Naive thymus-derived CD8-positive, alpha-beta T cell (primary cell): ENCODE measurements around the gene WIPF3. TPM values are rescaled to one million over a fixed set of nuclear protein-coding genes. Genes with fewer than 3 reads are reported as not detected.
"Not testable (repeated sequence)": the region's sequence is repeated elsewhere in the genome, so short reads cannot be mapped to it uniquely, and the experiment has no call there.

Experiments used
- ATAC-seq, 2 donors: fragments of 150-1000 bp; cut with Tn5 transposase in 1 of 2; sonication (Bioruptor Pico), chemical (Tn5 transposase) in 1 of 2; 1 replicate in 1 of 2; 2 replicates in 1 of 2; pipeline ENCODE4 v1.10.0; 2021; ENCODE audit warnings: mild to moderate bottlenecking in 2 of 2, moderate library complexity in 2 of 2
- POLR2A ChIA-PET: fragments of 350-600 bp; sonication (Branson Sonifier 250); formaldehyde crosslinking; loops from one replicate; lab custom pipeline; 2021; ENCODE audit warnings: antibody characterized with exemption; lab: Charles Lee
- DNase-seq, 10 donors: peaks; one replicate each; pipeline versions ENCODE4 v3.0.0 to v3.0.0-alpha.2; 2020 to 2022
- H3K27ac Mint-ChIP-seq, 10 donors: one replicate each; pipeline ENCODE4 v1.8.0; 2020 to 2022; ENCODE audit warnings: mild to moderate bottlenecking in 10 of 10, mixed read lengths in 10 of 10, moderate library complexity in 4 of 10, inconsistent platforms in 1 of 10
- H3K27me3 Mint-ChIP-seq, 5 donors: one replicate each; pipeline ENCODE4 v1.8.0; 2021 to 2022; ENCODE audit warnings: mixed read lengths in 5 of 5
- H3K36me3 Mint-ChIP-seq, 3 donors: one replicate each; pipeline ENCODE4 v1.8.0; 2020 to 2022; ENCODE audit warnings: mixed read lengths in 3 of 3, mild to moderate bottlenecking in 2 of 3, inconsistent platforms in 1 of 3
- H3K4me1 Mint-ChIP-seq, 4 donors: one replicate each; pipeline ENCODE4 v1.8.0; 2021 to 2022; ENCODE audit warnings: mixed read lengths in 4 of 4
- H3K4me3 Mint-ChIP-seq, 10 donors: one replicate each; pipeline ENCODE4 v1.8.0; 2020 to 2022; ENCODE audit warnings: mild to moderate bottlenecking in 10 of 10, mixed read lengths in 10 of 10, moderate library complexity in 6 of 10, inconsistent platforms in 1 of 10
- H3K9me3 Mint-ChIP-seq, 9 donors: one replicate each; pipeline ENCODE4 v1.8.0; 2020 to 2022; ENCODE audit warnings: mixed read lengths in 9 of 9, mild to moderate bottlenecking in 3 of 9, inconsistent platforms in 1 of 9, moderate library complexity in 1 of 9
- polyA plus RNA-seq, 3 donors: library from polyadenylated mRNA; unstranded; fragments of 300-500 nt; fragmentation: Illumina TruSeq; gene quantifications; one replicate each; pipeline ENCODE4 v1.2.3, GENCODE V29; 2021
- total RNA-seq, 8 experiments: library from RNA in 2 of 8; stranded (reverse) in 2 of 8; gene quantifications; one replicate each; pipeline ENCODE4 v1.2.3 and lab custom pipeline; 2021 to 2026

WIPF3 gene
- total and polyA plus RNA-seq, 5 experiments from 2014 or later, result 0.05 to 0.10 TPM; not detected in 3

DNA sequence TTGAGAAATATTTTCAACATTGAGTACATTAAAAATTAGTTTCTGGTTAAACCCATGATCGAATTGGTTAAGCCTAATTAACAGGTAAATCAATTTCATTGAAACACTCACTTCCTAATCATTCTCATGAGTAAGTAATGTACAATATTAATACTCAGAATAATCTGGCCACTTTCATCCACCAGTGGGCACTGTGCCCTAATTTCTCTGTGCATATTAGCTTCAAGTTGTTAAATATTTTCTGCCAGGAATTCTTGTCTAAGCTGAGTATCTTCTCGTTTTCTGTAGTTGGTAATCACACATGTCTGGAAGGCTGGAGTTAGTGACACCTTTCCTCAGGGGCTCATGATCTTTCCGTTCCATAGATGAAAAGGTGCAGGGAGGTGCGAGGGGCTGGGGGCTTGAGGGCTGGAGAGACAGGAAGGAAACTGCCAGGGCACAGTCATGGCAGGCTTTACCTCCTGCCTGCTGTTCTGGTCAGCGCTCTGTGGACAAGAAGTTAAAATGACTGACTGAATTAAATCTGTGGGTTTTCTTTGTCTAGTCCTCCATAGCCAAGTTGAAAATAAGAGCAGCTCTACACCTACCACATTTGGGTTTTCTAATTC, 71.9 kb downstream of the WIPF3 start:
- DNase-seq, result peak in 4 of 10 donors; percentile 24 to 65 (median 28)
- Mint-ChIP-seq H3K27ac (no peak overlapping the region), H3K4me1 (peaks cover 7 to 21% (median 13%) of the 10 kb centered on the region in 4 donors), H3K27me3 (peaks cover 0 to 10% (median 4%) of the 10 kb centered on the region in 5 donors), H3K9me3 (no peaks in the 10 kb centered on the region), H3K4me3 (no peak overlapping the region), H3K36me3 (no peaks in the 10 kb centered on the region)
- POLR2A ChIA-PET, result no interaction called here
- ATAC-seq, result no peak

DNA sequence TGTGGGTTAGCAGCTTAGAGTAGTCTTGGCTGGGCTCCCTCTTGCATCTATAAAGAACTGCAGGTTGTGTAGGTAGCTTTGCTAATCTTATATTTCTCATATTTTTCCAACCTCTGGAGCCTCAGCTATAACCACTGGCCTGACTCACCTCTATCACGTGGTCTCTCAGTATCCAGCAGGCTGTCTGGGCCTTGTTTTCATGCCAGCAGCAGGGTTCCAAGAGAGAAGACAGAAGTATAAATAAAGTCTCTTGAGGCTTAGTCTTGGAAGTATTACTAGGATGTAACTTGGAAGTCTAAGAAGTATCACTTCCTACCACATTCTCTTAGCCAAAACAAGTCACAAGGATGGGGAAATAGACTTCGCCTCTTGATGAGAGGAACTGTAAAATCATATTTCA, 73.3 kb downstream of the WIPF3 start:
- H3K27ac Mint-ChIP-seq, result no peak overlapping the region
- no peak overlapping the region for H3K4me3 Mint-ChIP-seq
- no peak for DNase-seq
- no peaks in the 10 kb centered on the region for H3K9me3 Mint-ChIP-seq
- H3K27me3 Mint-ChIP-seq, result peaks cover 0 to 10% (median 4%) of the 10 kb centered on the region in 5 donors
- POLR2A ChIA-PET, result interaction anchor here (0.6 kb wide), 1 partner anchor 182 kb away, joined by 3 read pairs; no protein-coding TSS in a partner anchor
- H3K36me3 Mint-ChIP-seq, result no peaks in the 10 kb centered on the region
- peaks cover 9 to 24% (median 17%) of the 10 kb centered on the region in 4 donors for H3K4me1 Mint-ChIP-seq
- no peak for ATAC-seq

DNA sequence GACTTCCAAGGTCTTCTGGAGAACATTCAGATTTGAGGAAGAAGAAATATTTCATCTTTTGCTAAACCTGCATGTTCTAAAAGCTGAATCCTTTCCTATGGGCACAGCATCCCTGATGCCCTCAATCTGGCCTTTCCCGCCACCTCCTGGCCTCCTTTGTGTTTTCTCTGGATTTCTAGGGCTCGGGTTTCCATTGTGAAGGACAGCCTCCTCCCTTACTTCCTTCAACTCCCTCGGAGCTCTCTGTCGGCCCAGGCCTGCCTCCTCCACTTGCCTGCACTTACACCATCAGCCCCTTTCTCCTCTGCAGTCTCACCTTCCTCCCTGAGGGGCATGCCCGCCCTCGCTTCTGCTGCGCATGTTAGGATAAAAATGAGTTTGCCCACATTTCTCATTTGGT, 75.4 kb downstream of the WIPF3 start:
- no peak for DNase-seq
- Mint-ChIP-seq H3K9me3 (no peaks in the 10 kb centered on the region), H3K36me3 (no peaks in the 10 kb centered on the region), H3K27me3 (peaks cover 0 to 9% (median 4%) of the 10 kb centered on the region in 5 donors), H3K4me3 (no peak overlapping the region), H3K27ac (peak overlapping the region in 1 of 10 donors; percentile 12), H3K4me1 (peaks cover 9 to 24% (median 20%) of the 10 kb centered on the region in 4 donors)
- no peak for ATAC-seq
- POLR2A ChIA-PET, result no interaction called here

GRCh38 chr7:29882481-29882880, 76.2 kb downstream of the WIPF3 start:
- H3K9me3 Mint-ChIP-seq, result no peaks in the 10 kb centered on the region
- peak overlapping the region in 7 of 10 donors; percentile 20 to 72 (median 61) for H3K4me3 Mint-ChIP-seq
- no peaks in the 10 kb centered on the region for H3K36me3 Mint-ChIP-seq
- H3K27me3 Mint-ChIP-seq, result peaks cover 0 to 9% (median 5%) of the 10 kb centered on the region in 5 donors
- POLR2A ChIA-PET, result no interaction called here
- DNase-seq (peak in 3 of 10 donors; percentile 9 to 32 (median 11)), ATAC-seq (peak; percentile 56 to 57)
- peak overlapping the region in 5 of 10 donors; percentile 13 to 60 (median 35) for H3K27ac Mint-ChIP-seq
- peaks cover 9 to 24% (median 20%) of the 10 kb centered on the region in 4 donors for H3K4me1 Mint-ChIP-seq

GRCh38 chr7:29883462-29884398, 77.4 kb downstream of the WIPF3 start:
- peak in 3 of 10 donors; percentile 5 to 61 (median 7) for DNase-seq
- H3K27me3 Mint-ChIP-seq, result peaks cover 0 to 9% (median under 1%) of the 10 kb centered on the region in 5 donors
- H3K27ac Mint-ChIP-seq, result peak overlapping the region in 2 of 10 donors; percentile 25 to 60
- peak overlapping the region; percentile 46 to 72 (median 66) for H3K4me3 Mint-ChIP-seq
- H3K4me1 Mint-ChIP-seq, result peaks cover 6 to 20% (median 18%) of the 10 kb centered on the region in 4 donors
- POLR2A ChIA-PET, result no interaction called here
- peak; percentile 14 to 39 for ATAC-seq
- no peaks in the 10 kb centered on the region for H3K9me3 Mint-ChIP-seq
- H3K36me3 Mint-ChIP-seq, result no peaks in the 10 kb centered on the region

- peak overlapping the region in 6 of 10 donors; percentile 5 to 78 (median 36) for H3K27ac Mint-ChIP-seq
- ATAC-seq (peak; percentile 64 to 77), DNase-seq (peak in 5 of 10 donors; percentile 1 to 30 (median 13))
- no peaks in the 10 kb centered on the region for H3K36me3 Mint-ChIP-seq
- peak overlapping the region; percentile 37 to 72 (median 64) for H3K4me3 Mint-ChIP-seq
- peaks cover 6 to 20% (median 18%) of the 10 kb centered on the region in 4 donors for H3K4me1 Mint-ChIP-seq
- no peaks in the 10 kb centered on the region for H3K9me3 Mint-ChIP-seq
- POLR2A ChIA-PET, result no interaction called here
- H3K27me3 Mint-ChIP-seq, result peaks cover 0 to 9% (median 0%) of the 10 kb centered on the region in 5 donors
Observed at GRCh38 chr7:29884399-29885272, 78.3 kb downstream of the WIPF3 start.

DNA sequence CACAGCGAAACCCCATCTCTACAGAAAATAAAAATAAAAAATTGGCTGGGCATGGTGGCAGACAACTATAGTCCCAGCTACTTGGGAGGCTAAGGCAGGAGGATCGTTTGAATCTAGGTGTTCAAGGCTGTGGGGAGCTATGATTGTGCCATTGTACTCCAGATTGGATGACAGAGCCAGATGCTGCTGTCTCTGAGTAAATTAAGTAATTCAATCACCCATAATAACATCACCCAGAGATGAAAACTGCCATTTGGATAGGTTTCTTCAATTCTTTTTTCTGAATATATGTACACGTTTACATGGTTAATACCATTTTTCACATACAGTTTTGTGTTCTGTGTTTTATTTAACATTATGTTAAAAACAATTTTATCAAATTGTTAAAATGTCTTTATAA, 79.3 kb downstream of the WIPF3 start:
- Mint-ChIP-seq H3K27ac (peak overlapping the region in 2 of 10 donors; percentile 7 to 37), H3K36me3 (no peaks in the 10 kb centered on the region), H3K4me1 (peaks cover 6 to 20% (median 18%) of the 10 kb centered on the region in 4 donors), H3K27me3 (peaks cover 0 to 9% (median 0%) of the 10 kb centered on the region in 5 donors), H3K9me3 (no peaks in the 10 kb centered on the region), H3K4me3 (no peak overlapping the region)
- POLR2A ChIA-PET, result no interaction called here
- no peak for DNase-seq
- no peak for ATAC-seq

- no peak overlapping the region for H3K4me3 Mint-ChIP-seq
- H3K36me3 Mint-ChIP-seq, result no peaks in the 10 kb centered on the region
- ATAC-seq (no peak), DNase-seq (no peak)
- POLR2A ChIA-PET, result interaction anchor here (0.6 to 0.7 kb wide), 2 partner anchors 11 to 706 kb away, joined by 4 read pairs; no protein-coding TSS in a partner anchor
- peaks cover 6 to 18% (median 17%) of the 10 kb centered on the region in 4 donors for H3K4me1 Mint-ChIP-seq
- H3K27ac Mint-ChIP-seq, result no peak overlapping the region
- H3K27me3 Mint-ChIP-seq, result peaks cover 0 to 6% (median 1%) of the 10 kb centered on the region in 5 donors
- no peaks in the 10 kb centered on the region for H3K9me3 Mint-ChIP-seq
Observed at GRCh38 chr7:29886827-29887226, 80.5 kb downstream of the WIPF3 start.

- Mint-ChIP-seq H3K4me1 (peaks cover 4 to 9% (median 7%) of the 10 kb centered on the region in 4 donors), H3K36me3 (no peaks in the 10 kb centered on the region), H3K27ac (no peak overlapping the region), H3K4me3 (no peak overlapping the region), H3K9me3 (no peaks in the 10 kb centered on the region), H3K27me3 (peaks cover 0 to 6% (median 1%) of the 10 kb centered on the region in 5 donors)
- POLR2A ChIA-PET, result no interaction called here
- ATAC-seq (no peak), DNase-seq (no peak)
Observed at GRCh38 chr7:29888006-29888405, 81.7 kb downstream of the WIPF3 start.

DNA sequence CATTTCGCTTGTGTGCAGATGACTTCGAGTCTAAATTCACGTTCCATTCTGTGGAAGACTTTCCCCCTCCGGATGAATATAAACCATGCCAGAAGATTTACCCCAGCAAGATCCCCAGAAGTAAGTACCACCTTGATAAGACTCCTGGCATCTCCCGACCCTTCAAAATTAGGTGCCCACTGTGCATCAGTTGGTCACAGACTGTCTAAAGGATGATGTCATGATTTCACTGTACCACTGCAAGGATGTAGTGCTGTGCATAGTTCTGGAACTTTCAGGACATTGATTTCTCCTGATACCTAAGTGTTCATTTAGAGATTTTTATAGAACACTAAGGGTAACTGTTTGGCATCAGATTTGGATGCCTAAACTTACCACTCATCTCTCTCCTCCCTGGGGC, 83.0 kb downstream of the WIPF3 start:
- no peaks in the 10 kb centered on the region for H3K9me3 Mint-ChIP-seq
- H3K27ac Mint-ChIP-seq, result no peak overlapping the region
- no peaks in the 10 kb centered on the region for H3K36me3 Mint-ChIP-seq
- H3K27me3 Mint-ChIP-seq, result peaks cover 0 to 6% (median 1%) of the 10 kb centered on the region in 5 donors
- peaks cover 0 to 4% (median 2%) of the 10 kb centered on the region in 4 donors for H3K4me1 Mint-ChIP-seq
- no peak overlapping the region for H3K4me3 Mint-ChIP-seq
- no peak for DNase-seq
- POLR2A ChIA-PET, result no interaction called here
- no peak for ATAC-seq

DNA sequence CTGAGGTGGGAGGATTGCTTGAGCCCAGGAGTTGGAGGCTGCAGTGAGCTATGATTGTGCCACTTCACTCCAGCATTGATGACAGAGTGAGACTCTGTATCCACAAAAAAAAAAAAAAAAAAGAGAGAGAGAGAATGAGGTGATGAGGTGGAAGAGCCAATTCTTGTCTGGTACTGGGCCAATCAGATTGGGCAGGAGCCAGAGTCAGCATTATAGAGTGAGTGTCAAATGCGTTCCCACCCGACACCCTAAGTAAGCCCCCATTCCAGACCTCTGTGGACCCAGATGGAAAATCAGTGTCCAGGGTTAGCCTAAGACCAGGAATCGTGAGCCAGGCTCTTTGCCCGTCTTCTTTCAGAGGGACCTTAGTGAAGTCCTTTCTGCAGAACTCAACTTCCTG, 83.9 kb downstream of the WIPF3 start:
- DNase-seq (no peak), ATAC-seq (no peak)
- H3K36me3 Mint-ChIP-seq, result no peaks in the 10 kb centered on the region
- peaks cover 0 to under 1% (median 0%) of the 10 kb centered on the region in 4 donors for H3K4me1 Mint-ChIP-seq
- H3K27me3 Mint-ChIP-seq, result peaks cover 0 to 3% (median 1%) of the 10 kb centered on the region in 5 donors
- H3K4me3 Mint-ChIP-seq, result no peak overlapping the region
- POLR2A ChIA-PET, result no interaction called here
- H3K27ac Mint-ChIP-seq, result no peak overlapping the region
- H3K9me3 Mint-ChIP-seq, result no peaks in the 10 kb centered on the region

DNA sequence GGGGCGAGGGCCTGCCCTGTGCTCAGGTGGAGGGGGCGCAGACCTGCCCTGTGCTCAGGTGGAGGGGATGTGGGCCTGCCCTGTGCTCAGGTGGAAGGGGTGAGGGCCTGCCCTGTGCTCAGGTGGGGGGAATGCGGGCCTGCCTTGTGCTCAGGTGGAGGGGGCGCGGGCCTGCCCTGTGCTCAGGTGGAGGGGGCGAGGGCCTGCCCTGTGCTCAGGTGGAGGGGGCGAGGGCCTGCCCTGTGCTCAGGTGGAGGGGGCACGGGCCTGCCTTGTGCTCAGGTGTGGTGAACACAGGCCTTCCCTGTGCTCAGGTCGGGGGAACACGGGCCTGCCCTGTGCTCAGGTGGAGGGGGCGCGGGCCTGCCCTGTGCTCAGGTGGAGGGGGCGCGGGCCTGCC, 84.5 kb downstream of the WIPF3 start:
- H3K4me1 Mint-ChIP-seq, H3K27ac Mint-ChIP-seq, ATAC-seq, DNase-seq, H3K9me3 Mint-ChIP-seq, H3K27me3 Mint-ChIP-seq, POLR2A ChIA-PET, H3K4me3 Mint-ChIP-seq, H3K36me3 Mint-ChIP-seq: not testable (repeated sequence)
